IMR-90 (cell line): ENCODE measurements around the gene MND1. TPM values are rescaled to one million over a fixed set of nuclear protein-coding genes. Genes with fewer than 3 reads are reported as not detected.

ENCODE experiments used
- CEBPB ChIP-seq: IDR thresholded peaks from 2 replicates; pipeline ENCODE4 v1.6.1; 2012; ENCODE audit warnings: low read depth, low read length, improper control_type of control experiment
- CHD1 ChIP-seq: IDR thresholded peaks from 2 replicates; pipeline ENCODE4 v1.6.1; 2012; ENCODE audit warnings: low read depth, low read length, improper control_type of control experiment
- RCOR1 ChIP-seq: IDR thresholded peaks from 2 replicates; pipeline ENCODE4 v1.6.1; 2012; ENCODE audit warnings: mild to moderate bottlenecking, low read length, improper control_type of control experiment; ENCODE audit not compliant: insufficient replicate concordance
- RFX5 ChIP-seq: IDR thresholded peaks from 2 replicates; pipeline ENCODE4 v1.8.0; 2012; ENCODE audit warnings: low read depth, mild to moderate bottlenecking, low read length, moderate library complexity
- polyA plus RNA-seq, 3 experiments: library from polyadenylated mRNA; depleted of rRNA; stranded (reverse); fragments of >200 nt; gene quantifications; 2 replicates each; pipeline ENCODE4 v1.2.3, GENCODE V29; 2012; ENCODE audit warnings: low replicate concordance in 1 of 3
- total RNA-seq: library from RNA; depleted of rRNA; stranded (reverse); fragments of >200 nt; gene quantifications from 2 replicates; pipeline ENCODE4 v1.2.3, GENCODE V29; 2012
- TF ChIP-seq, protein P1 (sequence below): conservative IDR thresholded peaks from 2 replicates; pipeline ENCODE4 v1.5.1; 2012; ENCODE audit warnings: mild to moderate bottlenecking, low read depth, low read length, improper control_type of control experiment

Gene MND1
- total and polyA plus RNA-seq, 2 of the 4 experiments (the other 2 are of a cell fraction) = 0.36 to 3.5 TPM

GRCh38 chr4:153345012-153345981 is 809 bp downstream of the MND1 start (continued):
- TF ChIP-seq, protein P1, sequence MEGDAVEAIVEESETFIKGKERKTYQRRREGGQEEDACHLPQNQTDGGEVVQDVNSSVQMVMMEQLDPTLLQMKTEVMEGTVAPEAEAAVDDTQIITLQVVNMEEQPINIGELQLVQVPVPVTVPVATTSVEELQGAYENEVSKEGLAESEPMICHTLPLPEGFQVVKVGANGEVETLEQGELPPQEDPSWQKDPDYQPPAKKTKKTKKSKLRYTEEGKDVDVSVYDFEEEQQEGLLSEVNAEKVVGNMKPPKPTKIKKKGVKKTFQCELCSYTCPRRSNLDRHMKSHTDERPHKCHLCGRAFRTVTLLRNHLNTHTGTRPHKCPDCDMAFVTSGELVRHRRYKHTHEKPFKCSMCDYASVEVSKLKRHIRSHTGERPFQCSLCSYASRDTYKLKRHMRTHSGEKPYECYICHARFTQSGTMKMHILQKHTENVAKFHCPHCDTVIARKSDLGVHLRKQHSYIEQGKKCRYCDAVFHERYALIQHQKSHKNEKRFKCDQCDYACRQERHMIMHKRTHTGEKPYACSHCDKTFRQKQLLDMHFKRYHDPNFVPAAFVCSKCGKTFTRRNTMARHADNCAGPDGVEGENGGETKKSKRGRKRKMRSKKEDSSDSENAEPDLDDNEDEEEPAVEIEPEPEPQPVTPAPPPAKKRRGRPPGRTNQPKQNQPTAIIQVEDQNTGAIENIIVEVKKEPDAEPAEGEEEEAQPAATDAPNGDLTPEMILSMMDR = 0 out of 2 replicates have a peak, but pooled peaks have one; percentile 11
- TF ChIP-seq CHD1 (no peak), RFX5 (no peak), CEBPB (0 out of 2 replicates have a peak, but pooled peaks have one; percentile 3), RCOR1 (no peak)
